Activated CD4-positive, alpha-beta T cell treated with anti-CD3 and anti-CD28 coated beads for 1 hour (primary cell): ENCODE measurements around the gene DTWD2.
"Not testable (repeated sequence)": the region's sequence is repeated elsewhere in the genome, so short reads cannot be mapped to it uniquely, and the experiment has no call there.

ENCODE experiments used
- DNase-seq: peaks from one replicate; pipeline ENCODE4 v3.0.0-alpha.2; 2020

Gene DTWD2

DNA sequence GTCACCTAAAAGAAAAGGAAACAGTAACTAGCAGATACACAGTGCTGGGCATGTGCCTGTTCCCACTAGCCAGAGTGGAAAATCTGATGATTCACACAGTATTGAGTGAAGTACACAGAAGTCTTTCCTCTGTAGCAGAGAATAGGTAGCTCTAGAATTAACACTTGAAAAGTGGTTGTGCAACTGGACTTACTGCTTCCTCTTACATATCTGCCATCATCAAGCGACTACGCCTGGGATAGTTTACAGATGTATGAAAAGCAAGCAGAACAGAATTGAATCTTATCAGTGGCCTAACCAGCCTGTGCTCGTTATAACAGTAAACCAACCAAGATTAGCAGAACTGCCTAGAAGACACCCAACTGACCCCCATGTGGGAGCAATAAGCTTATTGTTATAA, 130.6 kb downstream of the DTWD2 start:
- no peak for DNase-seq

DNA sequence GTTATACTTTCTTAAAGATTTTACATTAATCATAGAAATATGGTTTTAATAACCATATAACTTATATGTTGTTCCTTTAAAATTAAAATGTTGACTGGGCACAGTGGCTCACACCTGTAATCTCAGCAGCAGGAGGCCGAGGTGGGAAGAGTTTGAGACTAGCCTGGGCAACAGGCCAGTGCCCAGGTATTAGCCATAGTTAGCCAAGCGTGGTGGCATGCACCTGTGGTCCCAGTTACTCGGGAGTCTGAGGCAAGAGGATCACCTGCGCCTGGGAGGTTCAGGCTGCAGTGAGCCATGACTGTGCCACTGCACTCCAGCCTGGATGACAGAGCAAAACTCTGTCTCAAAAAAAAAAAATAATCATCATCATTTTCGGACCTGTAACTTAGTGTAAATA, 133.5 kb downstream of the DTWD2 start:
- DNase-seq = no peak

DNA sequence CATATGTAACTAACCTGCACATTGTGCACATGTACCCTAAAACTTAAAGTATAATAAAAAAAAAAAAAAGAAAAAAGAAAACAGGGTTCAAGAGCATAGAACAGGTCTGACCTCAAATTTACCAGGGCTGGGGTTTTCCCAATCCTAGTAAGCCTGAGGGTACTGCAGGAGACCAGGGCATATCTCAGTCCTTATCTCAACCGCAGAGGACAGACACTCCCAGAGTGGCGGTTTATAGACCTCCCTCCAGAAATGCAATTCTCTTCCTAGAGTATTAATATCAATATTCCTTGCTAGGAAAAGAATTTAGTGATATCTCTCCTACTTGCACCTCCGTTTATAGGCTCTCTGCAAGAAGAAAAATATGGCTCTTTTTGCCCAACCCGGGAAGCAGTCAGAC, 136.6 kb downstream of the DTWD2 start:
- DNase-seq = not testable (repeated sequence)

DNA sequence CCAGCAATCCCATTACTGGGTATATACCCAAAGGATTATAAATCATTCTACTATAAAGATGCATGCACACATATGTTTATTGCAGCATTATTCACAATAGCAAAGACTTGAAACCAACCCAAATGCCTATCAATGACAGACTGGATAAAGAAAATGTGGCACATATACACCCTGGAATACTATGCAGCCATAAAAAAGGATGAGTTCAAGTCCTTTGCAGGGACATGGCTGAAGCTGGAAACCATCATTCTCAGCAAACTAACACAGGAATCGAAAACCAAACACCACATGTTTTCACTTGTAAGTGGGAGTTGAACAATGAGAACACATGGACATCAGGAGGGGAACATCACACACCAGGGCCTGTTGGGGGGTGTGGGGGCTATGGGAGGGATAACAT, 138.8 kb downstream of the DTWD2 start:
- DNase-seq = not testable (repeated sequence)

DNA sequence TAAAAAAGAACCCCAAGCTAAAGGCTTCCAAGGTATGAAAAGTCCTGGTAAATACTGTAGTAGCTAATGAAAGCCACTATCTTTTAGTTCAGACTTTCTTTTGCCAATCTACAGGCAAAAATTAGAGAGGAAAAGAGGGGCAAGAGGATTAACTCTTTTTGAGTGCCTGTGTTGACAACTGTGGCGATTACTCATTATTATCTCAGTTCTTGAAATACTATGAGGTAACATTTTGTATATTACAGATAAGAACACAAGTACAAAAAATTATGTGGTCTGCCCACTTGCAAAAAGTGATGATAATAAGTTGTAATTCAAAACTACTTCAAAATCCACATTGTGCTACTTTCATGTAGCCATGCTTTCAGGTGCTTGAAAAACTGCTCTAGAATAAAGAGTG, 144.0 kb downstream of the DTWD2 start:
- DNase-seq = no peak

DNA sequence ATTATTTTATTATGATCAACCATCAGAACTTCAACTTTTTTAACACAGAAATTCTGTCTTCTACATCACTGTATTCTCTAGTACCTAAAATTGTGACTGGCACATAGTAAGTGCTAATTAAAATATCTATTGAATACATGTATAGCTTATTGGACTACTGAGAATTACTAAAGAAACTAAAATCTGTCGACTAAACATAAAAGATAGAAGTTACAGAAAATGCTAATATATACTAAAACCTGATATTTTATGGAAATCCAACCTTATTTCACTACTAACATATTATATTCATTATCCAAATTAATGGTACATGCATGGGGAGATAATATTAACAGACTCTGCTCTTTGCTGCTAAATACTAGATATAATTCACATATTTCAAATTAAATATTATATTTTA, 153.6 kb downstream of the DTWD2 start:
- no peak for DNase-seq

DNA sequence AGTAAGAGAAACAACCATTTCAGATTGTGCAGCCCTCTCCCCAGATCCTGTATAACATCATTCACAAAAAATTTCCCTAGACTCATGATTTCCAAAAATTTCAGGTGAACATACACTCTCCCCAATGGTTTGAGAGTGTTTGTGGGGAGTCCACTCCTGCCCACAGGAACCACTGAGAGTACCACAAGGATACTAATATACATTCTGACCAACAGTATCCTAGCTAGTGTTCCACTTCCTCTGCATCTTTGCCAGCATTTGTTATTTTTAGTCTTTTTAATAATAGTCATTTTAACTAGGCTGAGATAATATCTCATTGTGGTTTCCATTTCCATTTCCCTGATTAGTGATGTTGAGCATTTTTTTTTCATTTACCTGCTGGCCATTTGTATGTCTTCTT, 155.4 kb downstream of the DTWD2 start:
- no peak for DNase-seq

DNA sequence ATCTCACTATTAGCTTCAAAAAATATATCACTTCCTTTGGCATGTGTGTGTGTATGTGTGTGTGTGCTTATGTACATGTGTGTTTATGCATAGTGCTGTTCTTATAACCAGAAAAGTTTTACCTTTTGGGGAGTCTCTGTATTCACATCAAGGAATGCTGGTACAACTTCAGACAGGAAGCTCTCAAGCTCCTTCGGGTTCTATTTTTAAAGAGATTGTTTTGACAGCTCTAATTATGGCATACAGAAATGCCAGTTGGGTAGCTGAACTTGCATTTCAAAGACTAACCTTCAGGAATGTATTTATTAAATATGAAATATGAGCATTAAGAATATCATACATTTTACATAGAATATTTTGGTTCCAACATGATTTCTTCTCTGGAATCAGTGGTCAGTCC, 163.1 kb downstream of the DTWD2 start:
- DNase-seq = no peak

DNA sequence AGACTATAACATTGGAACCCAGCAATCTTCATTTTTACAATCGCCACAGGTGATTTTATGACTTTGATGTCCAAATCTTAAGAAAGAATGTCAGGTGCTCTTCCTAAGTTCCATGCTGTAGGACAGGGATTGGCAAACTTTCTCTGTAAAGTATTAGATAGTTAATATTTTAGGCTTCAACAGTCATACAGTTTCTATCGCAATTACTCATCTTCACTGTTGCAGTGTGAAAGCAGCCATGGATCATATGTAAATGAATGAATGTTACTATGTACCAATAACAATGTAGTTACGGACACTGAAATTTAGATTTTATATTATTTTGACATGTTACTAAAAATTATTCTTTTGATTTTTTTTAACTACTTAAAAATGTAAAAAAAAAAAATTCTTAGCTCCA, 169.7 kb downstream of the DTWD2 start:
- DNase-seq = no peak

DNA sequence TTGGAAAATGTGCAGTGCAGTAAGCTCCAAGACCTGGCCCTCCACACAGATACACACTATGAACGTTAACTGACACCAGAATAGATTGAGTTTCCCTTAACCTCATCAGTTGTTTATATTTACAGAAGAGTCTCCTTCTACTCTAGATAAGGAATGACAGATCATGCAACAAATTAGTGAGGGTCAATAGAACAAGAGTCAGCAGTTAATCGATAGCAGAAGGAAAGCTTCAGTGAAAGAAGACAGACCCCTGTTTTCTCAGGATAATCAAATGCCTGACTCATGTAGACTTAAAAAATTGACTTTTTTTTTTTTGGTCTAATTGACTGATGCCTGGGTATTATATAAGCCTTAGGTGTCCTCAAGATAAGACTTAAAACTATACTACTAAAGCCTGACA, 179.9 kb downstream of the DTWD2 start:
- DNase-seq = no peak

DNA sequence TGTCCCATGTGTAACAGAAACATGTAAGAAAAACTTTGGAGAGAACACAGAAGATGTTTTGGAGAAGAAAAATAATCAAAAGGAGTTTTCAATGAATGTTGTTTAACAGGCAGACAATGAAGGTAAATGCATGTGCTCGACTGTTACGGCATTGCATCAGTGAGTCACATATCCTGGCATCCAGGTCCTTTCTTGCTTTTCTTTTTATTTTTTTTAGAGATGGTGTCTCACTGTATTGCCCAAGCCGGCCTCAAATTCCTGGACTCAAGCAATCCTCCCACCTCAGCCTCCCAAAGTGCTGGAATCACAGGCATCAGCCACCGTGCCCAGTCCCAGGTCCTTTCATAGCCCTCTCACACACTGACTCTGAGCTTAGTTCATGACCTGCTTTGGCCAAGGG, 181.8 kb downstream of the DTWD2 start:
- DNase-seq = no peak

DNA sequence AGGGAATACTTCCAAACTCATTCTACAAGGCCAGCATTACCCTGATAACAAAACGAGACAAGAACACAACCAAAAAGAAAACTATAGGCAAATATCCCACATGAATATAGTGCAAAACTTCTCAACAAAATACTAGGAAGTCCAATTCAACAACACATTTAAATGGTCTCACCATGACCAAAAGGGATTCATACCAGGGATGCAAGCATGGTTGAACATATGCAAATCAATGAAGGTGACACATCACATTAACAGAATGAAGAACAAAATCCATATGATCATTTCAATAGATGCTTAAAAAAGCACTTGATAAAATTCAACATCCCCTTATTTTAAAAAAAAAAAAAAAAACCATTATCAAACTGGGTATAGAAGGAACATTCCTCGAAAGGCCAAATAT, 186.0 kb downstream of the DTWD2 start:
- no peak for DNase-seq

DNA sequence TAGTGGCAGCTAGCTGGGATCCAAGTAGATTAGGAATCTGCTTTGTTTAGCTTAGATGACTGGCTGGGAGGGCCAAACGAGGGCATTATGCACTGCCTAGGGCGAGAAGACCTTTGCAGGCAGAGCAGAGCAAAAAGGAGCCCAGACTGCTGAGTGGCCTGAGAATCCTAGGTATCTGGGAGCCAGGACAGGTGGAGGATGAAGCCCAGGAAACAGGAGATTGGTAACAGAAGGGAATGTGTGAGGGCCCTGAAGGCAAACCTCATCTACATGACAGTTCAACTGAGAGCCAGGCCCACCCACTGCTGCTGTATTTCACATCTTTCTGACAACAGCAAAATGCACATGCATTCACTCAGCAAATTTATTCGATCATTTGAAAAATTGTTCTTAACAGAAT, 192.3 kb downstream of the DTWD2 start:
- no peak for DNase-seq

DNA sequence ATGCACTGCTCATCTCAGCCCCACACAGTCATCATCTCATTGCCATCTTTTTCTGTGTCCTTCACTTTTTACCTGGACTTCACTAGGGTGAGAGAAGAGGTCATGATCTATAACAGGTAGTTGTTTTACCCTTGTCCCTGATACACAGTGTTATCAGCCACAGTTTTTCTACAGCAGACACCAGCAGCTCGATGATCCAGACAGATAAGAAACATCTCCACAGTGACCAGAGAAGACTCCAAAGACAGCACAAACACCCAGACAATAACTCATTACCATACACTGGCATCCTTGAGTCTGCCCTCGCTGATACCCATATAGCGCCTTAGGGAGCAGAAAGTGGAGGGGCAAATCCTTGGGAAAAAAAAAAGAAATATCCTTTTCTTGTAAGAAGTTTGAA, 194.1 kb downstream of the DTWD2 start:
- DNase-seq = no peak

DNA sequence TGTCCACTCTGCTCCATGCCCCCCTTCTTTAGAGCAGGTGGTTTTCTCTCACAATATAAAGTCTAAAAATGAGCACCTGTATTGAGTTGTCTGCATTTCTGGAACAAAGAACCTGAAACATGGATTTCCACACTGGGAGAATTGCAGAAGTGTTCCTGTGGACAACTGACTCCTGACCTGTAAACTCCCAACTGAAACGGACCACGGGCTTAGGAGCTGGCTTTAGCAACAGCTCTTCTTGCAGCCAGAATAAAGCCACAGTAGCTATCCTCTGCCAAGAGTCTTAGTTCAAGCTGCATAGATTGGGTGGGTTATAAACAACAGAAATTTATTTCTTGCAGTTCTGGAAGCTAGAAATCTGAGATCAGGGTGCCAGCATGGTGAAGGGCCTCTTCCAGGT, 194.7 kb downstream of the DTWD2 start:
- no peak for DNase-seq

DNA sequence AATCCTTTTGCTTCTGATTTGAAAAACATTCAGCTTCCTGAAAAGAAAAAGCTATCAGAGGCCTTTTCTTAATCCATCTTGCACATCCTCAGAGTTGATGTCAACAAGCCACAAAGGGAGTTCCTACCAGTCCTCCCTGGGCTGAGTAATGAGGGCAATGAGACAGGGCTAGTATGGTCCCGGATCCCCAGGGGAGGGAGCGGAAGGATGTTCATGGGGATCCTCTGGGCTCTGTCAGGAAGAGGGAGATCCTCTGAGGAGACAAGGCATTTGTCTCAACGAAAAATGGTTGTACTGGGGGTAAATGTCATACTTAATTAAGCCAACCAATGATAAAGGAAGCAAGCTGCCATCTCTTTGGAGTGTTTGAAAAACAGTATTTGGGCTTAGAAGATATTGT, 195.3 kb downstream of the DTWD2 start:
- no peak for DNase-seq

DNA sequence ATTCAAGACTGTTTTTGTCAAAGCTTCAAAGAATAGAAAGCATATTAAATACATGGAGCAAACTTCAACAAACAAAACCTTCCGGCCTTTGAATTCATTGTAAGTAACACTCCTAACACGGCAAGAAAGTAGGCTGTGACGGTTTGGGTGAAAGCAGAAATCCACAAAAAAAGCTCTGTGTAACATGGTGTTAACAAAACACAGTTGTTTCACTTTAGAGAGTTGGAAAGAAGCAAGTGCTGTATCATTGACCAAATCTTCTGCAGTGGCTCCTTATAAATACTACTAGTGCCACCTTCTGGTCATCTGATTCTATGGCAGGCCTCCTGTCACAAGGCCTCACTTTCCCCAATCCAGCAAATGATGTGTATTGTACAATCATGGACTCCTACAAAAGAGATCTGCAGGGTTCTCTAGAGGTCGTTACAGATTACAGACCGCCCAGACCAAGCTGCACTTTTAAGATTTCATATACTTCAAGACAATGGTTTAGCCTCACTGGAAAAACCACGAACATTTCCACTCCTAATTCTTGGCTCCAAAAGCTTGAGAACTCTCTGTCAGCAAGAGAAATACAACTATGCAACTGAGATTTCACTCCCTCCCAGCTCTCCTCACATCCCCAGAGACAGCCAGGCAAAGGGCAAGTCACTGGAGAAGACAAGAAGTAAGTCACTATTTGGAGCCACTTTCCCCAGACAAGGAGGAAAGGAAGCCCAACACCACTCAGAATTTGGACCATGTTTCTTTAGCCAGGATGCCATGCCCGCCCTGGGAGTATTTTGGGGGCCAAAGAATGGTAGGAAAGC, 196.2 kb downstream of the DTWD2 start:
- no peak for DNase-seq

DNA sequence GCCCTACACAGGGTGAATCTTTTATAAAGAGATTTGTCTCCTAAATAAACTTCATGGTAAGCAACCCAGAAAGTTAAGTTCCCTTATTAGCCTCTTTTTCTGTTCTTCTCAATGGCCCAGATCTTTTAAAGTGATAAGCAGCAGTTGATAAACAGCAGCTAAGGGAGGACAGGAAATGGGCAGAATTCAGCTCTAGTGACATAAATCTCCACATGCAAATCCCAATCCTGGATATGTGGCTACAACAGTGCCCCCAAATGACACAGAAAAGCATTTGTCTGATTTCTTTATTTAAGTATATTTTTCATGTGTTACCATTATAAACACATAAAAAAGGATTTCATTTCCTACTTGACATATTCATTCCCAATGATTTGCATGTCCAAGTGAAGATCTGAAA, 199.0 kb downstream of the DTWD2 start:
- no peak for DNase-seq

DNA sequence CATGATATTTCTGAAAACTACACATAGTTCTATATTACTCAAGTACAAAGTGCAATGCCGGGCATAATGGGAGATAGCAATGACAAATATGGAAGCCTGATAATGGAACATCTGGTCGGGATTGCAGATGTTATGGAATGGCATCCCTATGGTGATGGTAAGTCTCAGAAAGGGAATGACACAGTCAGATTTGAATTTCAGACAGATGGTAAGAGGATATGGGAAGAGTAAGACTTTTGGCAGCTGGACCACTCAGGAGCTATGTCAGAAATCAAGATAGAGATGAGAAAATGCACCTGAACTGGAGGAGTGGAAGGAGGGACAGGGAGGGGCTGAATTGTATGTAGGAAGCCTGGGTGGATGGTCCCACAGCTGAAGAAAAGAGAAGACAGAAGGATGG, 200.0 kb downstream of the DTWD2 start:
- DNase-seq = no peak
